GM18861 (cell line): ENCODE measurements around the gene PBX1.

Source experiments
- ATAC-seq: cut with Tn5 transposase; IDR thresholded peaks from one replicate; pipeline ENCODE4 v1.9.1; 2021; ENCODE audit not compliant: unreplicated experiment

PBX1 gene

DNA sequence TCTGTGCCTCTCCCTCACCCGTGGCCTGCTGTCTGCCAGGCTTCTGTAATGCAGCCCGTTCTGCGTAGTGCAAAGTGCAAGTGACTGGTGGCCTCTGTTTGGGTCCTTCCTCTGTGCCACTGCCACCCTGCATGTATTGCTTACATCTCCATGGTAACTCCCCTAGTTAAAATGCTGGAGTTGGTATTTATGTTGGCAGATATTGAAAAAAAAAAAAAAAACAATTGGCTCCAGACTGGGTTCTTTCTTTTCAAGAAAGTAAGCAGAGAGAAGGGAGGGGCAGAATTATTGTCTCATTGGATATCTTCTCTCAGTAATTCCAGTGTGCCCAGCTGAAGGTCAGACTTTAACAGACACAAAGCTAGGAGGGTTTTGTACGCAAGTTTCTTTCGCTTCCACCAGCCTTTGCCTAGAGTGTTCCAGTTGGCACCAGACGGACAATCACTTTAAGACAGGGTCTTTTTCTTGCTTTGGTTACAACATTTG is 242.3 kb downstream of the PBX1 start:
- ATAC-seq, result no peak

DNA sequence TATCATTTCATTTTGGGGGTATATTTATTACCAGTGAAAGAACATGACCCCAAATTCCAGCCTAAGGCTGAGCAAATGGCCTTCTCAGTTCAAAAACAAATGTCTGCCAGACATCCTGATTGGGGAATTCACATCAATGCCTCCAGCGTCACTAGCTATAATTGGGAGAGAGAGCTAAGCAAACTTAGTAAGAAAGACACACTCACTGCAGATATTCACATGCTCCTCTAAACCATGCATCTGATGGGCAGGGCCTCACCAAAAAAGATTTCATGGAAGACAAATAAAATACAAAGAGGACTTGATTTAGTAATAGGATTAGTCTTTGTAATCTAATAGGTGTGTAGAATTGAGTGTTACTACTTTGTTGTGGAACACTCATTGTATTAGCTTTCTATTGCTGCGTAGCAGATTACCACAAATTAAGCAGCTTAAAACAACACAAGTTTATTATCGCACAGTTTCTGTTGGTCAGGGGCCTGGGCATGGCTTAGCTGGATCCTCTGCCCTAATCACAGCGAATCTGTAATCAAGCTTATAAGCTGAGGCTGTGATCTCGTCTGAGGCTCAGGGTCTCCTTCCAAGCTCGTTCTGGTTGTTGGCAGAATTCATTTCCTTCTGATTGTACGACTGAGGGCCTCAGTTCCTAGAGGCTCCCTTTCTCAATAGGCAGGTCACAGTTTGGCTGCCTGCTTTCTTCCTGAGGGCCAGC is 243.0 kb downstream of the PBX1 start:
- no peak for ATAC-seq

DNA sequence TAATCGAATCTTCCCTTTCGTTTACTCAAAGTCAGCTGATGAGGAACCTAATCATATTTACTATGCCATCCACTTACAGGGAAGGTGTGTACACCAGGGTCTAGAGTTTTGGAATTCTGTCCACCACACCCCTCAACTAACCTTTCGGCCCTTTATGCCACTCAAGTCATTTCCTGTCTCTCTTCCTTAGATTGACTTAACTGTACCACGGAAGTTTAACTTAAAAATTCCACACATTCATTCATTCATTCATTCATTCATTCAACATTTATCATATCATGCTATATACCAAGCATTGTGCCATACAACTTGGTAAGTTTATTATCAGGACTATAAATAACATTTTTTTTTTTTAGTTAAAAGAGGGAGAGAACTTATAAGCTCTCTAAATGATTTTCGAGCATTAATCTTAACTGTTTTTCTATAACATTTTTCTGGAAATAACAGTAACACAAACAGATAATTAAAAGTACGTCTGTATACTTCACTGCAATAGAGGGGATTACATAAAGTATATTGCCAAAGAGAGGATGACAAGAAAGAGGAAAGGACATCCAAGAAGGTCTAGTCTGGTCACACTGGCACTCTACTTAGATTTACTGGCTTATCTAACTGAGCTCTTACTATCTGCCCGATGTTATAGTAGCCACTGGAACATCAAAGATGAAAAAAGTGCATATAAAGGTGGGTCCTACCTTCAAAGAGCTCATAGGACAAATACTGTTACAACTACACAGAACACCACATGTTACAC is 243.7 kb downstream of the PBX1 start:
- no peak for ATAC-seq

DNA sequence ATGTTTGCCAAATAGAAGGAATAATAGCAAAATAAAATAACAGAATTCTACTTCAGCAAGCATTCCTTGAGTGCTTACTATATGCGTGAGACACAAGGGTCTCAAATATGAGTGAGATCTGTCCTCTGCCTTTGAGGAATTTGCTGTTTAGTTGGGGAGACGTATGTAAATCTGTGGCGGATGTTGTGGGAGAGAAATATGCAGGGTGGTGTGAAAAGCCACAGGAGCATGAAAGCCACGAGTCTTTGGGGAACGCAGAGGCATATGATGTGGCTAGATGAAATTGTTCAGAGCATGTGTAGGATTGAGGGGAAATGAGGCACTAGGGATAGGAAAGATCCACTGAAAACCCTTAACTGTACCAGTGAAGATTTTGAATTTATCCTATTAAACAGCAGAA is 244.4 kb downstream of the PBX1 start:
- ATAC-seq, result no peak

GRCh38 chr1:164804366-164804765 is 245.4 kb downstream of the PBX1 start:
- ATAC-seq, result no peak

DNA sequence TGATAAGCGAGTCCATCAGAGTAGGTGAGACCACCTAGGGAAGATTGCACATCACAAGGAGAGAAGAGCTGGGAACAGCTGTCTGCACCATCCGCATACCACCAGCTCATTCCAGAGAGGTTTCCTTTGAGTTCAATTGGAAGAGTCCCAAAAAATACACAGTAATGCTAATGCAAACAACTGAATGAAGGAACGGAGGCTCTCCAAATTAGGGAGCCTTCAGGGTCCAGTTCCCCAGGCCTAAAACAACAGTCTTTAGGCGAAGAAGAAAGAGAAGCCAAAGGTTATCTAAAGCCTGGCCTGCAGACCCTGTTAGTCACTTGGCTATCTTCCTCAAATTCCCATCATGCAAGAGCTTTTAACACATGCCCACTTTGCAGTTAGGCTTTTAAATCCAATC is 246.4 kb downstream of the PBX1 start:
- ATAC-seq, result no peak

DNA sequence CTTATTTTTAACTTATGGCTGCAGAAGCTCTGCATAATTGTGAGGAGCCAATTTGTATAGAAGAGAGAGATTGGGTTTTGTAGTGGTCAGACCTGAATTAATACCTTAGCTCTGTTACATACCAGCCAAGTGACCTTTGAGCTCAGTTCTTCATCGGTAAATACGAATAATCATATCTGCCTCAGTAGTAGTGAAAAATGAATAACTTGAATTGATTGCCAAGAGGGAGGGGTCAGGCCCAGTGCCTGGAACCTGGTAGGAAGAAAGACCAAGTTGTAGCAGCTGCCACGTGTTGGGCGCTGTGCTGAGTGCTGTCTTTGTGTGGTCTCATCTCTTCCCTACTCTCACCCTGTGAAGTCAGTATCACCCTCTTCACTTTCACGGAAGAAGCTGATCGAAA is 247.5 kb downstream of the PBX1 start:
- no peak for ATAC-seq

- ATAC-seq, result no peak
Measured at GRCh38 chr1:164813776-164814175, 254.8 kb downstream of the PBX1 start.

DNA sequence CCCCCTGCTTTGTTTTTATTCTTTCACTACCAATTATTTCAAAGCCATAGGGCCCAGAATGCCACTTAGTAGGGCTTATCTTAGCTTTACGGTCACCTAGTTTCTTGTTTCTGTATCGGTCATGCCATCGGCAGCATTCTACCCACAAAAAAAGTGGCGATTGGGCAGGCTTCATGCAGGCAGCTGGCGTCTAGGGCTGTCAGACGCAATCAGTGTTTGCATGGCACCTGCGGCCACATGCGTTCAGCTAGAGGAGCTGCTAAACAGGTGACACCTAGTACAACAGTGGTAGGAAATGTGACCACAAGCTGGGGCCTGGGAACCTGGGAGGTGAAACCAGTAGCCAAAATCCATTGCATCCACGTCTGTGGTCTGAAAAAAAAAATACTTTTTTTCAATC is 262.7 kb downstream of the PBX1 start:
- no peak for ATAC-seq

GRCh38 chr1:164823486-164824279 is 264.7 kb downstream of the PBX1 start:
- no peak for ATAC-seq

DNA sequence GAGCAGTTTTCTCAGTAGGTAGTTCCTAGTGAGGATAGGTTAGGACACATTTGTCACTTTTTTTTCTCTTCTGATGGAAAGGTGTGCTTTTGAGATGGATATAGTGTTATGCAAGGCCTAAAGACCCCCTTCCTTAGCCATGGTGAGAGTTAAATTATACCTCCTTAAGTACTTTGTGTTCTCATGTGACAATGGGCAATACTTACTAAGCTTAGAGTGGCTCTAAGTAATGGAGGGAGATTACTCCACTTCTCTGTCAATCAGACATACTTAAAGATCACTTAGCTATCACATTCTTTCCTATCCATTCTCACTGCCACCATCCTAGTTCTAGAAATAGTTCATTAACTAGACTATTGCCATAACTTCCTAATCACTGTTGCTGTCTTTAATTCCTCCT is 265.6 kb downstream of the PBX1 start:
- no peak for ATAC-seq

- ATAC-seq, result no peak
Measured at GRCh38 chr1:164830628-164831027, 271.6 kb downstream of the PBX1 start.

- ATAC-seq, result no peak
Measured at GRCh38 chr1:164834641-164835040, 275.7 kb downstream of the PBX1 start.

GRCh38 chr1:164836614-164837018 is 277.6 kb downstream of the PBX1 start:
- ATAC-seq, result no peak

GRCh38 chr1:164838786-164839185 is 279.8 kb downstream of the PBX1 start:
- ATAC-seq, result no peak

- ATAC-seq, result no peak
Measured at GRCh38 chr1:164840936-164841335, 282.0 kb downstream of the PBX1 start.

DNA sequence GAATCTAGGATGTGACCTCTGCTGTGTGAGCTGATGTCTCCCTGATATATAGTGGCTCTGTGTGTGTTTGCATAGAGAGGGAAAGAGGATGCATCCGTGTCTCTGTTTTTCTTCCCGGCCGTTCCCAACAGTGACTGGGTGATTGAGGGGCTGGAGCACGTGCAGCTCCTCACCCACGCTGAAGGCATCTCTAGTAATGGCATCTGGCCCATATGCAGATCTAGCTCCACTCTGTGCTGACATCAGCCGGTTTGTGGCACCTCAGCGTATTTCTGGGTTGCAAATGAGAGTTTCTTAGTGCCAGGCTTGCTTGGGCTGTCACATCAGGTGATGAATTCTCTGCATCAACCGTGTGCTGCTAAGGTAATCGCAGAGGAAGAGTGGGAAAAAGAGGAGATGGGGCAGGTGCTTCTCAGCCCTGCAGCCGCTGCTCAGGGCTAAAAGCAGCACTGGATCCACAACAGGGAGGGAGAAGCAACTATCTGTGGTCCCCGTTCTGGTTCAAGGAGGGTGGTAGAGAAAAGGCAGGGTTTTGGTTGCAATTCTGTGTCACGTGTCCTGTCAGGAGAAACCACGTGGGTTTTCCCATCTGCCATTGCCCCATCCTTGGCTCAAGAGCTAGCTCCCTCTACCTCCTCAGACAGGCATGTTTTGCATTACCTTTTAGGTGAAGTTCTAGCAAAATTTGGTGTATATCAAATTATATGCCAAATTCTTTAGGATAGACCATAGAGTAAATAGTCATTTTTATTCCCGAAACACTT is 282.9 kb downstream of the PBX1 start:
- no peak for ATAC-seq

DNA sequence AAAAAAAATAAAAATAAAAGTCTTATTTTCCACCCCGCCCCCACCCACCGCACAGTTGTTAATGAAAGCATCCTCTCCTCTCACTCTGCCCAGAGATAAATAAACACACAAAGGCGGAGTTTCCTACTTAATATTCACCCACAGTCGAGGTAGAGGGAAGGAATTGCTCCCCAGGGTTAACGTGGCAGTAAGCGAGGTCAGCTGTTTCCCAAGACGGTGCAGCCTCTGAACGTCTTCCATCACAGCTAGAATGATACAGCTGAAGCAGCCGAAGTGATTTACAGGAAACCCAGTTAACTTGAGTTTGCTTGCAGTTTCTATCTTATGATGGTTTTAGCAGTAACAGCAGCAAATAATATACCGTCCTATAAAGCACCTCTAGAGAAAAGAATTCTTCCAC is 283.9 kb downstream of the PBX1 start:
- no peak for ATAC-seq

GRCh38 chr1:164843743-164844500 is 284.9 kb downstream of the PBX1 start:
- ATAC-seq, result no peak
